ENCODE data around the gene PCBP4.
"Not testable (repeated sequence)": the region's sequence is repeated elsewhere in the genome, so short reads cannot be mapped to it uniquely, and the experiment has no call there.

The PCBP4 gene

GRCh38 chr3:51993657-51994056 lies 26.4 kb upstream of the PCBP4 start:
- DNase-seq, result not testable (repeated sequence)

DNA sequence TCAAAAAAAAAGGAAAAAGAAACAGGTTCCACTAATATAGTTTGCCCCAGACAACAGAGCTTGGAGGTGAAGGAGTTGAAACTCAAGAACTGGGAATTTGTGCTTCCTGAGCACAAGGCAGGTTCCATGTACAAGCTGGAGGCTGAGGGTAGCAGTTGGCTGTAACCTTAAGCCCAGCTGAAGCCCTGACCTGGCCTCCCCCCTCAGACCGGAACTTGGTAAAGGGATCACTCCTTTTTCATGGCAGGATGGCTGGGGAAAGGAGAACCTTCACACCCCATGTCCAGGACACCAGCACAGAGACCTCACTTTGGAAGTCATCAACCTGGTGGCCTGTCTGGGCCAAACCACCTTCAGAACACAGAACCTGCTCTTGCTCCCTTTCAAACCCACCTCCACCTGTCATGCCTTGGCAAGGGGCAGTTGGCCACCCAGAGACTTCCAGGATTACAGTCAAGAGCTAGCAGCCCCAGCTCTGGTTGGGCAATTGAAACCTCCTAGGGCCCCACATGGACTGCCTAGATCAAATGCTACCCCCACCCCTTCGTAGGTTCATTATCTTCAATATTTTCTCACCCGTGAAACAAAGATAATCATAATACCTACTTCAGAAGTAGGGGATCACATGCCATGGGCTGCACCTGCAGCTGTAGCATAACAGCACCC lies 24.9 kb upstream of the PCBP4 start:
- DNase-seq, result peak in 1 of 2 donors; percentile 27

GRCh38 chr3:51990501-51990971 lies 23.3 kb upstream of the PCBP4 start:
- DNase-seq, result peak in 1 of 2 donors; percentile 31

DNA sequence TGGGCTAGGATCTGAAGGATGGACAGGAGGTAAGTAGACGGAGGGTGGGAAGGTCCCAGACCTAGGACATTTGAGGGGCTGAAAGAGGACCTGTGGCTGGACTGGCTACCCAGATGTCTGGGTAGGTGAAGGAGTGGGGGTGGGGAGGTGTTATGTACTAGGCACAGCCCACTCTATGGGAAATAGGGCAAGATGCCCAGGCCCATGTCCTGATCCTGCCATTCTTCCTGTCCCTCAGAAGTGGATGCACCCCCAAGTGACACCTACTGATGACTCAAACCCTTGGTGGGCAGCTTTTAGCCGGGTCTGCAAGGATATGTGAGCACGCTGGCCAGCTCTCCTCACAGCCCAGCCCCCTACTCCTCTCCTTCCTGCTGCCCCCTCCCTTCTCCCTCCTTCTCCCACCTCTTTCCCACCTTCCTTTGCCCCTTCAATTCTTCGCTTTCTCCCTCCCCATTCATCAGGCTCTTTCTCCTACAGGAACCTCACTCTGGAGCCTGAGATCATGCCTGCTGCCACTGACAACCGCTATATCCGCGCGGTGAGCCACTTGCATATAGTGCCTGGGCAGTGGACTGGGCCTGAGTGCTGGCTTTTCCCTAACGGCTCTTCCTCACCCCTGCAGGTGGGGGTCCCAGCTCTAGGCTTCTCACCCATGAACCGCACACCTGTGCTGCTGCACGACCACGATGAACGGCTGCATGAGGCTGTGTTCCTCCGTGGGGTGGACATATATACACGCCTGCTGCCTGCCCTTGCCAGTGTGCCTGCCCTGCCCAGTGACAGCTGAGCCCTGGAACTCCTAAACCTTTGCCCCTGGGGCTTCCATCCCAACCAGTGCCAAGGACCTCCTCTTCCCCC lies 21.3 kb upstream of the PCBP4 start:
- DNase-seq, result no peak

GRCh38 chr3:51987568-51987967 lies 20.3 kb upstream of the PCBP4 start:
- no peak for DNase-seq

- DNase-seq, result no peak
Observed at GRCh38 chr3:51986010-51986947, 19.0 kb upstream of the PCBP4 start.

GRCh38 chr3:51985063-51985462 lies 17.8 kb upstream of the PCBP4 start:
- no peak for DNase-seq

GRCh38 chr3:51984269-51984647 lies 17.0 kb upstream of the PCBP4 start:
- DNase-seq, result no peak

- DNase-seq, result no peak
Observed at GRCh38 chr3:51983578-51984268, 16.5 kb upstream of the PCBP4 start.

DNA sequence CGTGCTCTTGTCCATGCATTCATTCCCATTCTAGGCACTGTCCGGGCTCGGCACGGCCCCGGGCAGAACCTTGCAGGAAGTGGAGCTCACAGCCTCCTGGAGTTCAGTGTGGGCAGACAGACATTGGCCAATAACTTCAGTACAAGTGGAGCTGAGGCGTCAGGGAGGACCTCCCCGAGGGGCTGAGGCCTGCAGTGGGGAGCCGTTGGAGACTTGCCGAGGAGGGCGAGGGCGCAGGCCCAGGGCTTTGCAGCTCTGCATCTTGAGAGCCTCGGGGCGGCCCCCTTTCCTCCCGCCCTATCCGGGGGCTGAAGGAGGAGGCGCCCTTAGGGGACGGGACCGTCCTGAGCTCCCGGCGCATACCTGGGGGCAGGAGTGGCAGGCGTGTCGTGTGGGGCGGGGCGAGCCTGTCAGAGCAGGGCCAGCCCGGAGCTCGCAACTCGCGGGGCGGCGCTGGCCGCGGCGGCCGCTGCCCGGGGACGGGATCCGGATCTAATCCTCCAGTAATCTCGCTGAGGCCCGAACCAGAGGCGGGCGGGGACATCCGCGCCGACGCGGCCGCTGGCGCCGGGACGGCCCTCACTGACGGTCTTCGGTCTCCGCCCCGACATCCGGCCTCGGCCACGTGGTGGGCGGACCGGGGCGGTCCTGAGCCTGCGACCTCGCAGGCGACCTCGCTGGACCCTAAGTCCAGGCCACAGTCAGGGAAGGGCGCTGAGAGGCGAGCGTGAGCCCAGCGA lies 15.8 kb upstream of the PCBP4 start, which contains the start of gene ACY1:
TSS of gene ACY1 (plus strand) at position 698 of the 740 bp plus-strand sequence. CDS start 530 bp downstream, outside the sequence.
- peak; percentile 80 to 87 for DNase-seq

GRCh38 chr3:51982352-51982837 lies 15.1 kb upstream of the PCBP4 start:
- peak; percentile 41 for DNase-seq

DNA sequence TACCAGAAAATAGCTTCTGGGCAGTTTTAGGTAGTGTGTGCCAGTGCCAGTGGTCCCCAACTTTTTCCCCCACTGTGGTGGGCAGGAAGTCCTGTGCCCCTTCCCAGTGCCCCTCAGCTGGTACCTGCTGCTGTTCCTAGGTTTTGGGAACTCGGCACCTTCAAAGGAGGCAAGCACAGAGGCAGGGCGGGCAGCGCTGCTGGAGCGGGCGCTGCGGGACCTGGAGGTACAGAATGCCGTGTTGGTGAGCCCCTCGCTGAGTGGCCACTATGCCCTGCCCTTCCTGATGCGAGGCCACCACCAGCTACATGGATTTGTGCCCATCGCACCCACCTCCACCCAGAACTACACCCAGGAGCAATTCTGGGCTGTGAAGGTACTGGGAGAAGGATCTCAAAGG lies 13.0 kb upstream of the PCBP4 start:
- no peak for DNase-seq

GRCh38 chr3:51978143-51978502 lies 10.9 kb upstream of the PCBP4 start:
- no peak for DNase-seq

- no peak for DNase-seq
Observed at GRCh38 chr3:51977446-51978142, 10.3 kb upstream of the PCBP4 start.

GRCh38 chr3:51975852-51976549 lies 8.7 kb upstream of the PCBP4 start:
- peak; percentile 46 to 54 for DNase-seq

GRCh38 chr3:51974963-51975851 lies 8.0 kb upstream of the PCBP4 start, which contains the start of gene ABHD14A:
TSS of gene ABHD14A (plus strand) at chr3:51975064. CDS start at chr3:51975136, 72 bp downstream.
- DNase-seq, result peak; percentile 73 to 76

DNA sequence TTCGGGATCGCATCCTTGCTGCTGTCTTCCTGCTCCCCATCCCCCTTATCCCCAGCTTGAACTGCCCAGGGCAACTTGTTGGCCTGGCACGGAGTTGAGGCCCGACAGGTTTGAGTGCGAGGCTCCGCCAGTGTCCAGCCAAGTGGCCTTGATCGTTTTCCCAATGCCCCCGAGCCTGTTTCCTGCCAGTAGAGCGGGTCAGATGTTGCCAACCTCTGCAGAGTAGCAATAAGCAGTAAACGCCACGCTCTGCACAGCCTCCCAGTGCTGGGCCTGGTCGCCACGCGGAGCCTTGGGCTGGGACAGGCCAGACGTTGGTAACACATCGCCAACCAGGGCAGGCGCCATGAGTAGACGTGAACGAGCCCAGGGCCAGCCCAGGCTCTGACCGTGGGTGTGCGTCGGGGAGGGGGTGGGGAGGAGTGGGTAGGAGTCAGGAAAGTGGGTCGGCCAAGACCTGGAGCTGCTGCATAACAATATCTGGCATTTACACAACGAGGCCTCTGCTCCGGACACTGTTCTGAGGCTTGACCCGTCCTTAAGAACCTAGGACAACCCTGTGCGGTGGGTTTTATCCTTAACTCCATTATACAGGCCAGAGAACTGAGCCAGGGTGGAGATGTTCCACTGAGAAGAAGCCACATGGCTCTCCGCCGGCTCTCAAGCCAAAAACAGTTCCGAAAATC lies 7.2 kb upstream of the PCBP4 start:
- peak in 1 of 2 donors; percentile 48 for DNase-seq

DNA sequence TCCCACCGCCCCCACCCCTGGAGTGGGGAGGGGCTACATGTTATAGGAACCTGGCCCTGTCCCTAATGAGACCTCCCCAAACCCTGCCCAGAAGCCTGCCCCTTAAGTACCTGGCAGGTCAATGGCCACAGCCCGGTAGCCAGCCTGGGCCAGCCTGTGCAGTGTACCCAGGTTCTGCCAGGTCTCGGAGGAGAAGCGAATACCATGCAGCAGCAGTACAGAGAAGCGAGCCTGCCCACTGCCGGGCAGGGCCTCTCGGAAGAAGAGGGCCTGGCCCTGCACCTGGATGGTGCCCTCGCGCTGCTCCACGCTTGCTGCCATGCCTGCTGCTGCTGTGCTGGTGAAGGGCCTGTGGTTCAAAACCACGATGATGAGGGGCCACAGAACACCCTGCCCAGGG lies 4.1 kb upstream of the PCBP4 start:
- DNase-seq, result no peak
